Mononuclear cell (primary cell): Measurements from ENCODE around the gene MARCHF4. TPM values are rescaled to one million over a fixed set of nuclear protein-coding genes. Genes with fewer than 3 reads are reported as not detected.
"Not testable (repeated sequence)": the region's sequence is repeated elsewhere in the genome, so short reads cannot be mapped to it uniquely, and the experiment has no call there.

Experiments used
- H3K27me3 ChIP-seq: 2 replicates; pipeline ENCODE4 v1.6.0; 2011; ENCODE audit warnings: low read length, control low read depth; ENCODE audit not compliant: insufficient read depth
- H3K4me1 ChIP-seq: 2 replicates; pipeline ENCODE4 v1.5.1; 2011; ENCODE audit warnings: mild to moderate bottlenecking, low read length, control low read depth; ENCODE audit not compliant: insufficient read depth
- H3K4me3 ChIP-seq: 2 replicates; pipeline ENCODE4 v1.5.1; 2011; ENCODE audit warnings: mild to moderate bottlenecking, low read length, moderate library complexity
- H3K9me3 ChIP-seq: 2 replicates; pipeline ENCODE4 v1.5.1; 2011; ENCODE audit warnings: low read depth, mild to moderate bottlenecking, control low read depth, low read length
- total RNA-seq: library from RNA; depleted of rRNA; stranded (reverse); fragments of >200 nt; gene quantifications from one replicate; pipeline ENCODE4 v1.2.3, GENCODE V29; 2012

MARCHF4 gene
- total RNA-seq, 1 donor = not detected

DNA sequence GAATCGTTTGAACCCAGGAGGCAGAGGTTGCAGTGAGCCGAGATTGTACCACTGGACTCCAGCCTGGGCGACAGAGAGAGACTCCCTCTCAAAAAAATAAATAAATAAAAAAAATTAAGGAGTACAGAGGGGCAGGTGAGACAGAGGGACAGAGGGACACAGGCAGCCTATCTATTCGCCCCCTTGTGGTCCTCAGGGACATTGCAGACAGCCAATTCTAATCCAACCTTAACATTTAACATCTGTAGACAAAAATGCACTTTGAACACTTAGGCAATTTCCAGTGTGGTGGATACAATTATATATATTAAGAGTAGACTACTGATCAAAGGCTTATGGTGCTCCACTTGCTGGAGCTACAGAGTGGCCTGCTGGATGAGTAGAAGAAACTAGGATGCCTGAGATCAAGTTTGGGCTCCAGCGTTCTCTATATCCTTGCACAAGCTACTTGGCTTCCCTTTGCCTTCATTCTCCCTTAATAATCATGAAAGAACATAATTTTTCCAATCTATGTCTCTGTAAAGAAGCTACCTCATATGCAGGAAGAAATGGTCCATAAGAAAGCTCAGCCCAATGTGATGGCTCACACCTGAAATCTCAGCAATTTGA is 31.8 kb upstream of the MARCHF4 start:
- Histone ChIP-seq H3K27me3 (no peaks in the 10 kb centered on the region), H3K4me1 (no peaks in the 10 kb centered on the region), H3K4me3 (no peak overlapping the region), H3K9me3 (no peaks in the 10 kb centered on the region)

- no peaks in the 10 kb centered on the region for H3K4me1 ChIP-seq
- no peaks in the 10 kb centered on the region for H3K9me3 ChIP-seq
- no peak overlapping the region for H3K4me3 ChIP-seq
- no peaks in the 10 kb centered on the region for H3K27me3 ChIP-seq
These were observed 30.5 kb upstream of the MARCHF4 start for GRCh38 chr2:216402751-216403150.

- Histone ChIP-seq H3K27me3 (no peaks in the 10 kb centered on the region), H3K4me1 (peaks cover 8% of the 10 kb centered on the region), H3K9me3 (no peaks in the 10 kb centered on the region), H3K4me3 (no peak overlapping the region)
These were observed 27.3 kb upstream of the MARCHF4 start for GRCh38 chr2:216399621-216400020.

- Histone ChIP-seq H3K4me3 (no peak overlapping the region), H3K9me3 (no peaks in the 10 kb centered on the region), H3K27me3 (no peaks in the 10 kb centered on the region), H3K4me1 (peaks cover 13% of the 10 kb centered on the region)
These were observed 22.6 kb upstream of the MARCHF4 start for GRCh38 chr2:216394881-216395280.

DNA sequence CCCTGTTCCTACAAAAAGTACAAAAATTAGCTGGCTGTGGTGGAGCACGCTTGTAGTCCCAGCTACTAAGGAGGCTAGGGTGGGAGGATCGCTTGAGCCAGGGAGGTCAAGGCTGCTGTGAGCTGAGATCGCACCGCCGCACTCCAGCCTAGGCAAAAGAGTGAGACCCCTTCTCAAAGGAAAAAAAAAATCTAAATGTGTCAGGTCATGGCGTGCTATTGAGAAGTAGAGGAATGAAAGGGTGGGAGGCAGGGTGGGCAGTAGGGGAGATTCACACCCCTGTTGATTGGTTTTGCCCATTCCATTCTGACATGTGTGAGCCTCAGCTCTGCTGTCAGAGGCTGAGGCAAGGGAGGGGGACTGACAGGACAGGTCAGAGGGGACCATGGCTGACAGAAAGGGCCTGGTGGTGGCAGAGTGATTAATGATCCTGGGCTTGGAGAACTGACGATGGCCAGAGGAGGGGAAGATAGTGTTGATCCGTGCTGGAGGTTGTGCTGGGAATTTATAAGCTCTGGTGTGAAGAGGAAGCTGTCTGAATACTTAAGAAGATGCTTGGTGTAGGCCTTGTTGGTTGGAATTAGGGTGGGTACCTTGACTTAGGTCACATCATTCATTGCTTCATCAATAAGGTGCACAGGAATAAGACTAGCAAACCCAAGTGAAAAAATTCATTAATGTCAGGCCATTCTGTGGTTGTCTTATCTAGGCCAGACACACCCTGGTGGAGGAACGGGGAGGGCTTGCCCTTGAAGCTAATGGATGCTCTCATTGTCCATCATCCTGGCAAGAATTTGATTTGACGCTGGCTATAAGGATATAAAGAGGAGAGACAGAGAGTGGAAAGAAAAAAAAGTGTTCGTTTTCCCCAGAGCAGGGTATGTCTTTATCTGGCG is 20.9 kb upstream of the MARCHF4 start:
- Histone ChIP-seq H3K27me3 (no peaks in the 10 kb centered on the region), H3K4me3 (no peak overlapping the region), H3K9me3 (no peaks in the 10 kb centered on the region), H3K4me1 (peaks cover 30% of the 10 kb centered on the region)

- Histone ChIP-seq H3K4me1 (peaks cover 30% of the 10 kb centered on the region), H3K9me3 (no peaks in the 10 kb centered on the region), H3K27me3 (no peaks in the 10 kb centered on the region), H3K4me3 (no peak overlapping the region)
These were observed 19.8 kb upstream of the MARCHF4 start for GRCh38 chr2:216392018-216392562.

DNA sequence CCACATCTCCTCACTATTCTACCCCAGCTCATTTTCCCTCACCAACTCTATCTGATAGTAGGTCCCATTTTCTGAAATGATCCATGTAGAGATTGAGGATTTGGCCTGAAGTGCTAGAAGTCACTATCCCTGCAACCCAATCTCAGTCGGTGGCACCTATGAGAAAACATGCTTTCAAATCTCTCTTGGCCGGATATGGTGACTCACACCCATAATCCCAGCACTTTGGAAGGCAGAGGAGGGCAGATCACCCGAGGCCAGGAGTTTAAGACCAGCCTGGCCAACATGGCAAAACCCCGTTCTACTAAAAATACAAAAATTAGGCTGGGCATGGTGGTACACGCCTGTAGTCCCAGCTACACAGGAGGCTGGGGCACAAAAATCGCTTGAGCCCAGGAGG is 19.1 kb upstream of the MARCHF4 start:
- H3K4me1 ChIP-seq = peaks cover 30% of the 10 kb centered on the region
- H3K27me3 ChIP-seq = no peaks in the 10 kb centered on the region
- H3K9me3 ChIP-seq = no peaks in the 10 kb centered on the region
- no peak overlapping the region for H3K4me3 ChIP-seq

GRCh38 chr2:216389570-216389969 is 17.3 kb upstream of the MARCHF4 start:
- Histone ChIP-seq H3K27me3 (no peaks in the 10 kb centered on the region), H3K9me3 (no peaks in the 10 kb centered on the region), H3K4me1 (peaks cover 22% of the 10 kb centered on the region), H3K4me3 (no peak overlapping the region)

DNA sequence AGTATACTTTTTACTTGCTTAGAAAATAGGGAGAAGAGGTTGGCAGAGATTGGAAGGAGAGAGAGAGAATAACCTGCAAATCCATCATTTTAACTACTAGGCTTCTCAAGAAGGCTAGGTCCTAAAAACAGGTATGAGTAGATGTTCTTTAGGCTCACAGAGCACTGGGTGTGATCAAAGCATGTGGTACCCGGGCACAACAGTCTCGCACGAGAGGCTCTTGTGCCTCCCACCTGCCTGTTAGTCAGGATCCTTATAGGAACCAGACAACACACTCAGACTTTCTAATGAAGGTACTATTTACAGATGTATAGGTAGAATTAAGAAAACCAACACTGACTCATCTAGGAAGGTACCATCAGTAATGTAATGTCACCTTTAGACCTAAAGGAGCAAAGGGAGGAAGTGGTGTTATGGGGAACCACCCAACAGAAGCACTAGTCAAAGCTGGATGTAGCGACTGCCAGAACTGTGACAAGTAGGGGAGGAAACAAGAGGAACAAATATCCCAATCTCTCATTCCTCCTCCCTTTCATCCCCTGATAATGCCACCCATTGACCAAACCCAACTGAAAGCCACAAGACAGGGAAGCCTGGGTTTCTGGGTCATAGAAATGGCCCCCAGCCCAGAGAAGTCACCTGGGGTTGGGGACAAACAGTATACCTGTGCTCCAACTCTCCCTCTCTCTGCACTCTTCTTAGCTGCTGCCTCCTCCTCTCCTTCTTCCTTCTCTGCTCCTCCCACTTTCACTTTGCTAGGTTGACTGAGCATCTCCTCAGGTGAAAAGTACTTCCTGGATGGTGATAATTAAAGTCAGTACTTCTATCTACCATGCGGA is 16.0 kb upstream of the MARCHF4 start:
- H3K9me3 ChIP-seq = no peaks in the 10 kb centered on the region
- no peak overlapping the region for H3K4me3 ChIP-seq
- no peaks in the 10 kb centered on the region for H3K27me3 ChIP-seq
- H3K4me1 ChIP-seq = peaks cover 21% of the 10 kb centered on the region

DNA sequence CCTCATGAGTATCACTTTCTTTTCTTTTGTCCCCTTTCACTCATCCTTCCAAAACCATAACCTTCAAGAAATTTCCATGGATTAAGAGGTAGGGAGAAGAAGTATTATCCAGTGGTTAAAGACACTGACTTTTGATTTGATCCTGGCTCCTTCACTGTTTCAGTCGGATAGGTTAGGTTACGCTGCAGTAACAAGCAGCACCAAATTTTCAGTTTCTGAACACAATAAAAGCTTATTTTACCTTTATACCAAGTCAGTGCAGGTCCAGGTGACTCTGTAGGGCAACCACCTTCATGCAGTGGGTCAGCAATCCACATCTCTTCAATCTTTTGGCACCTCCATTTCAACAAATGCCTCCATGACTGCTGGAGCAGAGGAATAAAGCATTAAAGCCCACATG is 15.0 kb upstream of the MARCHF4 start:
- Histone ChIP-seq H3K4me1 (peaks cover 21% of the 10 kb centered on the region), H3K27me3 (no peaks in the 10 kb centered on the region), H3K4me3 (no peak overlapping the region), H3K9me3 (no peaks in the 10 kb centered on the region)

DNA sequence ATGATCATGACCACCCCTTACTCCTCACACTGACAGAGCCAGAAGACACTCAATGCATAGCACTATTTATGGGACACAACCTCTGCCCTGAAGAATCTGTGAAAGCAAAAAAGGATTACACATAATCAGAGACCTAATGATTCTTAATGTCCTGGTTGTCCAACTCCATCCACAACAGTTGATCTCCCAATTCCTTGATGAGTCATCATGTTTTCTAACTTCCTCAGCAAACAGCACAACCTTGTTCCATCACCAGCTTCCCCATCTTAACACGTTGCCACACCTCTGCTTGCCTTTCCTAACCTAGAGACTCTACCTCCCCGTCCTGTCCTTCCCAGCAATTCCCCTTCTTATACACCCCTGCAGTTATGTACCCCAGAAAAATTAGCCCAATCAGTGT is 13.2 kb upstream of the MARCHF4 start:
- peaks cover 21% of the 10 kb centered on the region for H3K4me1 ChIP-seq
- H3K9me3 ChIP-seq = no peaks in the 10 kb centered on the region

DNA sequence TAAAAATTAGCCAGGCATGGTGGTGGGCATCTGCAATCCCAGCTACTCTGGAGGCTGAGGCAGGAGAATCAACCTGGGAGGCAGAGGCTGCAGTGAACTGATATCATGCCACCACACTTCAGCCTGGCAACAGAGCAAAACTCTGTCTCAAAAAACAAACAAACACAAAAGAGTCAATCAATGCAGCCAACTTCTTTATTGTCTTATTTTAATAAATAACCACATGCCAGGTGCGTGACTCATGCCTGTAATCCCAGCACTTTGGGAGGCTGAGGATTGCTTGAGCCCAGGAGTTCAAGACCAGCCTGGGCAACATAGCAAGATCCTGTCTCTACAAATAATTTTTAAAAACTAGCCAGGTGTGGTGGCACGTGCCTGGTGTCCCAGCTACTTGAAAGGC is 12.1 kb upstream of the MARCHF4 start:
- not testable (repeated sequence) for H3K4me3 ChIP-seq, H3K9me3 ChIP-seq, H3K27me3 ChIP-seq
- peaks cover 13% of the 10 kb centered on the region for H3K4me1 ChIP-seq

More for the DNA sequence above, 13.2 kb upstream of the MARCHF4 start:
- H3K27me3 ChIP-seq = no peaks in the 10 kb centered on the region
- H3K4me3 ChIP-seq = no peak overlapping the region

DNA sequence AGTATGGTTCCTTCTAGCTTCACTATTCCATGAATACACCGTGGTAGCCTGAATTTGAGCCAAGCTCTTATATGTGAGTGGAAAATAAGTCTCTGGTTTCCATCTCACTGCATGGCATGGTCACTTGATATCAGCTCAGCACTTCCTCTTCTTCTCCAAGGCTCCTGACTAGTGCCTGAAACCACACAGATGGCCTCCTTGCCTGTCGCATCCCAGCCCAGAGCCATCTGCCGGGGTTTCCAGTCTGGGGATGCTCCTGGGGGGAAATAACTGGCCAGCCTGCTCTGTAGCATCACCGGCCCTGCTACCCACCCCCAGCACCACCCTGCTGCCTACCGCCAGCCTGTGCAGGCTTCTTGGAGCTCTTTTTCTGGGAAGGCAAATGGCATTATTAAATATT is 7.7 kb upstream of the MARCHF4 start:
- Histone ChIP-seq H3K4me1 (no peaks in the 10 kb centered on the region), H3K27me3 (no peaks in the 10 kb centered on the region), H3K9me3 (no peaks in the 10 kb centered on the region), H3K4me3 (no peak overlapping the region)

GRCh38 chr2:216375286-216375685 is 3.0 kb upstream of the MARCHF4 start:
- peaks cover 5% of the 10 kb centered on the region for H3K4me1 ChIP-seq
- H3K9me3 ChIP-seq = no peaks in the 10 kb centered on the region
- no peak overlapping the region for H3K4me3 ChIP-seq
- H3K27me3 ChIP-seq = peaks cover 32% of the 10 kb centered on the region

DNA sequence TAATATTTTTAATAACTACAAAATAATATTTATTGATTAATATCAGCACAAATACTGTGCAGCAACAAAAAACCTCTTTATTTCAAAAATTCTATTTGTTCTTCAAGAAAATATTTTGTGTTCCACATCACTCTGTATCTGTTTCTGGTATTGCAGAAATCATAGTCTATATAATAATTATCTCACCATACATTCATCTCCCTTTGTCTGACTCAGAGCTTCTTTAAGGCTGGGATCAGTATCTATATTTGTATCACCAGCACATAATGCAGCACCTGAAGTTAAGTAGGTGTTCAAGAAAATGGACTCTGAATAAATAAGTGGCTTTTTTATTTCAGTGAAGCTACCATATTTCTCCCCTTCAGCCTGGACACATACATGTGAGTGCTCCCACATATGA is 1.6 kb upstream of the MARCHF4 start:
- no peaks in the 10 kb centered on the region for H3K9me3 ChIP-seq
- H3K4me3 ChIP-seq = no peak overlapping the region
- peaks cover 46% of the 10 kb centered on the region for H3K27me3 ChIP-seq
- H3K4me1 ChIP-seq = peaks cover 5% of the 10 kb centered on the region
